HG03520 (cell line): ENCODE results near the gene MRPS34.
"Not testable (repeated sequence)": the region's sequence is repeated elsewhere in the genome, so short reads cannot be mapped to it uniquely, and the experiment has no call there.

Source experiments
- ATAC-seq: cut with Tn5 transposase; IDR thresholded peaks from one replicate; pipeline ENCODE4 v1.9.1; 2021; ENCODE audit warnings: mild to moderate bottlenecking, moderate library complexity; ENCODE audit not compliant: unreplicated experiment

MRPS34 gene

GRCh38 chr16:1757714-1758461 is 15.0 kb downstream of the MRPS34 start:
- no peak for ATAC-seq

GRCh38 chr16:1754204-1754603 is 18.7 kb downstream of the MRPS34 start:
- no peak for ATAC-seq

GRCh38 chr16:1752853-1753252 is 20.1 kb downstream of the MRPS34 start:
- no peak for ATAC-seq

GRCh38 chr16:1751946-1752345 is 21.0 kb downstream of the MRPS34 start:
- ATAC-seq: no peak

GRCh38 chr16:1749152-1750117 is 23.5 kb downstream of the MRPS34 start:
- no peak for ATAC-seq

- no peak for ATAC-seq
Measured at GRCh38 chr16:1747934-1748333, 25.0 kb downstream of the MRPS34 start.

- ATAC-seq: no peak
Measured at GRCh38 chr16:1746693-1747195, 26.2 kb downstream of the MRPS34 start.

- no peak for ATAC-seq
Measured at GRCh38 chr16:1745900-1746692, 26.8 kb downstream of the MRPS34 start.

- ATAC-seq: no peak
Measured at GRCh38 chr16:1745181-1745899, 27.6 kb downstream of the MRPS34 start.

GRCh38 chr16:1744338-1744840 is 28.5 kb downstream of the MRPS34 start:
- no peak for ATAC-seq

GRCh38 chr16:1743376-1744337 is 29.3 kb downstream of the MRPS34 start:
- ATAC-seq: no peak

GRCh38 chr16:1741553-1742165 is 31.3 kb downstream of the MRPS34 start:
- ATAC-seq: no peak

- ATAC-seq: no peak
Measured at GRCh38 chr16:1740781-1741490, 32.0 kb downstream of the MRPS34 start.

- ATAC-seq: no peak
Measured at GRCh38 chr16:1740234-1740633, 32.7 kb downstream of the MRPS34 start.

GRCh38 chr16:1734816-1735215 is 38.1 kb downstream of the MRPS34 start:
- ATAC-seq: no peak

GRCh38 chr16:1734123-1734522 is 38.8 kb downstream of the MRPS34 start:
- no peak for ATAC-seq

- ATAC-seq: not testable (repeated sequence)
Measured at GRCh38 chr16:1732551-1732987, 40.4 kb downstream of the MRPS34 start.

- no peak for ATAC-seq
Measured at GRCh38 chr16:1732071-1732470, 40.9 kb downstream of the MRPS34 start.
